ENCODE measurements around the gene HPDL. TPM values are rescaled to one million over a fixed set of nuclear protein-coding genes. Genes with fewer than 3 reads are reported as not detected.

HPDL gene
- total and polyA plus RNA-seq, 2 of the 8 experiments (the other 6 are each of a cell fraction or from before 2014, with no cell fraction given): 58.5 to 62.7 TPM

DNA sequence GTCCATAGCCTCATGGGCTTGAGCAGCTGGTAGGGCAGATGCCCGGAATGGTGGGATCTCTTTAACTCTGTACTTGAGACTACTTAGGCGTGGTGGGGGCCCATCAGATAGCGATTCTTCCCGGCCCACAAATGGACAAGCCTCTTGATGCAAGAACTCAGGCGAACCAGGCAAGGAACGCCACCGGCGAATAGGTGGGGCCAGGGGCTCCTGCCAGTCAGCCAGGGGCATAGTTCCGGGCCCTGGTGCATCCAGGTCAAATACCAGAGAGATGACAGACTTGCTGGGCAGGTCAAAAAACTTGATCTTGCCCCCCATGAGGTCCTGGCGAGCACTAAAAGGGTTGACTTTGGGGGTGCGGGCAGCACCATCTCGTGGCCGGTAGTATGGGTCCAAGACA is 18.3 kb downstream of the HPDL start:
- Histone ChIP-seq H3K79me2 (ENCODE audit: control insufficient read depth in 1 of 2, insufficient read depth in 2 of 2, low read length in 2 of 2) (peaks cover 0 to 18% of the 10 kb centered on the region in 2 experiments; a peak in 3 of 4 replicates), H4K5ac (ENCODE audit: insufficient read length, low read depth, low read length) (no peak overlapping the region), H2BK120ac (replicated peaks; ENCODE audit: low read depth, low read length) (no peak overlapping the region), H2BK20ac (ENCODE audit: low read length) (no peak overlapping the region), H3K4me2 (ENCODE audit: insufficient read depth in 1 of 2, low read depth in 2 of 2, low read length in 2 of 2) (no peak overlapping the region), H3K23ac (ENCODE audit: insufficient read length) (no peak overlapping the region), H3K4me3 (ENCODE audit: extremely low read depth in 1 of 4, insufficient read depth in 2 of 4, low read depth in 3 of 4, low read length in 4 of 4) (no peak overlapping the region), H3K56ac (replicated peaks; ENCODE audit: insufficient read length, low read depth, low read length) (no peak overlapping the region), H3K23me2 (ENCODE audit: low read depth, low read length) (peaks cover 7% of the 10 kb centered on the region), H3K14ac (ENCODE audit: insufficient read length) (no peak overlapping the region), H3K27me3 (replicated peaks in 1 of 4; ENCODE audit: control insufficient read depth in 3 of 4, extremely low read depth in 1 of 4, insufficient read depth in 3 of 4, low read length in 3 of 4) (no peaks in the 10 kb centered on the region), H2AFZ (ENCODE audit: low read length) (no peak overlapping the region), H3K79me1 (ENCODE audit: low read depth, low read length) (peaks cover 7% of the 10 kb centered on the region), H3K36me3 (ENCODE audit: control insufficient read depth in 2 of 4, insufficient read depth in 4 of 4, low read length in 3 of 4) (peaks cover 15 to 44% (median 34%) of the 10 kb centered on the region in 4 experiments; a peak in 7 of 8 replicates), H3K18ac (ENCODE audit: extremely low read depth, low read length) (no peak overlapping the region), H4K8ac (ENCODE audit: extremely low read depth, insufficient read depth, low read length) (no peak overlapping the region), H3K9me3 (ENCODE audit: insufficient read depth in 2 of 2, low read depth in 1 of 2, low read length in 1 of 2) (no peaks in the 10 kb centered on the region), H2BK5ac (ENCODE audit: low read depth, low read length) (no peak overlapping the region), H4K91ac (replicated peaks; ENCODE audit: insufficient read length, low read length) (no peak overlapping the region), H2AK5ac (ENCODE audit: low read depth, low read length) (no peak overlapping the region), H4K20me1 (replicated peaks in 1 of 2; ENCODE audit: control insufficient read depth in 1 of 2, insufficient read depth in 2 of 2, low read length in 2 of 2) (peaks cover 0 to 2% of the 10 kb centered on the region in 2 experiments), H3K4ac (replicated peaks; ENCODE audit: insufficient read length, low read depth, low read length) (no peak overlapping the region), H2BK15ac (ENCODE audit: low read length) (no peak overlapping the region), H3K27ac (ENCODE audit: low read depth, low read length) (no peak overlapping the region), H3K9ac (replicated peaks in 1 of 4; ENCODE audit: extremely low read depth in 1 of 4, low read depth in 3 of 4, low read length in 3 of 4) (no peak overlapping the region), H2BK12ac (ENCODE audit: low read depth, low read length) (no peak overlapping the region), H3K4me1 (replicated peaks in 1 of 4; ENCODE audit: control insufficient read depth in 3 of 4, insufficient read depth in 4 of 4, low read length in 3 of 4) (peaks cover 0 to 8% (median 5%) of the 10 kb centered on the region in 4 experiments; a peak in 5 of 7 replicates)
- 93% methylated on average over 13 of the region's 13 CpGs; no CpG with 5 or more reads in 1 of the 2 experiments for WGBS, 2 experiments (ENCODE audit: extremely low coverage in 1 of 2, insufficient coverage in 1 of 2, insufficient read length in 1 of 2, insufficient replicate concordance in 2 of 2, low coverage in 1 of 2, low lambda C conversion rate in 2 of 2, missing lambda C conversion rate in 1 of 2)
- DNase-seq (ENCODE audit: low read depth in 1 of 2, low spot score in 2 of 2) (no peak), FAIRE-seq (no peak)
- no peak for TF ChIP-seq EP300 (IDR thresholded peaks at IDR 0.05; ENCODE audit: borderline replicate concordance in 1 of 2, low read depth in 2 of 2, low read length in 2 of 2)
- TF ChIP-seq, protein P1, sequence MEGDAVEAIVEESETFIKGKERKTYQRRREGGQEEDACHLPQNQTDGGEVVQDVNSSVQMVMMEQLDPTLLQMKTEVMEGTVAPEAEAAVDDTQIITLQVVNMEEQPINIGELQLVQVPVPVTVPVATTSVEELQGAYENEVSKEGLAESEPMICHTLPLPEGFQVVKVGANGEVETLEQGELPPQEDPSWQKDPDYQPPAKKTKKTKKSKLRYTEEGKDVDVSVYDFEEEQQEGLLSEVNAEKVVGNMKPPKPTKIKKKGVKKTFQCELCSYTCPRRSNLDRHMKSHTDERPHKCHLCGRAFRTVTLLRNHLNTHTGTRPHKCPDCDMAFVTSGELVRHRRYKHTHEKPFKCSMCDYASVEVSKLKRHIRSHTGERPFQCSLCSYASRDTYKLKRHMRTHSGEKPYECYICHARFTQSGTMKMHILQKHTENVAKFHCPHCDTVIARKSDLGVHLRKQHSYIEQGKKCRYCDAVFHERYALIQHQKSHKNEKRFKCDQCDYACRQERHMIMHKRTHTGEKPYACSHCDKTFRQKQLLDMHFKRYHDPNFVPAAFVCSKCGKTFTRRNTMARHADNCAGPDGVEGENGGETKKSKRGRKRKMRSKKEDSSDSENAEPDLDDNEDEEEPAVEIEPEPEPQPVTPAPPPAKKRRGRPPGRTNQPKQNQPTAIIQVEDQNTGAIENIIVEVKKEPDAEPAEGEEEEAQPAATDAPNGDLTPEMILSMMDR (IDR thresholded peaks at IDR 0.05; ENCODE audit: control extremely low read depth in 1 of 3, insufficient read depth in 1 of 3, low read depth in 1 of 3, low read length in 3 of 3): no peak
- peak in 1 of 2 experiments; percentile 48; a peak in 1 of 3 replicates for TF ChIP-seq POLR2A (IDR thresholded peaks at IDR 0.05; ENCODE audit: control extremely low read depth in 1 of 2, low read depth in 2 of 2, low read length in 2 of 2)
- POLR2A ChIA-PET (ENCODE audit: partially characterized antibody): interaction anchor here (0.6 to 21.4 kb wide), 11 partner anchors 10 to 526 kb away, joined by 3 to 472 read pairs (median 4); partner anchors contain the start of genes HPDL and TESK2
- CTCF ChIA-PET (ENCODE audit: partially characterized antibody): interaction anchor here (0.9 to 13.4 kb wide), 5 partner anchors 13 to 168 kb away, joined by 3 to 139 read pairs (median 8); partner anchors contain the start of genes CCDC163 and MMACHC

Measured in H1 (cell line).